NCI-H1417 treated with DMSO at 0.1 percent for 48 hours (cell line): ENCODE measurements around the gene TBX21.
"Not testable (repeated sequence)": the region's sequence is repeated elsewhere in the genome, so short reads cannot be mapped to it uniquely, and the experiment has no call there.

Experiments used
- DNase-seq: peaks from one replicate; lab custom pipeline; 2025; lab: John Stamatoyannopoulos, UW

TBX21 gene

GRCh38 chr17:47732399-47733046, 513 bp upstream of the TBX21 start:
- DNase-seq, result no peak

GRCh38 chr17:47733674-47734410, 806 bp downstream of the TBX21 start:
- DNase-seq, result no peak

DNA sequence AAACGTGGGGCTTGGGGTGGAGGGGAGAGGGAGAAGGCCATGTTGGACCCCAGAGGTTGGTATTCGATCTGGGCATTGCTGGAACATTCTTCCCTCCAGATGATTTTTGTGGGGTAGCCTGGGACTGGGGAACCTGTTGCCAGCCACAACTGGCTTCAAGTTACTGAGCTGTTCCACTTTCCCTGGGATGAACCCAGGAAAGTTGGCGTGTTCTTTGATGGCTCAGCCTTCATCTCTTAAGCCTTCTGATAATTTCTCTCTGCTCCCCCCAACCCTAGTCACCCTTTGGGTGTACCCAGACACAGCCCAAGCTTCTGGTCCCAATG, 2.1 kb downstream of the TBX21 start:
- DNase-seq, result no peak

DNA sequence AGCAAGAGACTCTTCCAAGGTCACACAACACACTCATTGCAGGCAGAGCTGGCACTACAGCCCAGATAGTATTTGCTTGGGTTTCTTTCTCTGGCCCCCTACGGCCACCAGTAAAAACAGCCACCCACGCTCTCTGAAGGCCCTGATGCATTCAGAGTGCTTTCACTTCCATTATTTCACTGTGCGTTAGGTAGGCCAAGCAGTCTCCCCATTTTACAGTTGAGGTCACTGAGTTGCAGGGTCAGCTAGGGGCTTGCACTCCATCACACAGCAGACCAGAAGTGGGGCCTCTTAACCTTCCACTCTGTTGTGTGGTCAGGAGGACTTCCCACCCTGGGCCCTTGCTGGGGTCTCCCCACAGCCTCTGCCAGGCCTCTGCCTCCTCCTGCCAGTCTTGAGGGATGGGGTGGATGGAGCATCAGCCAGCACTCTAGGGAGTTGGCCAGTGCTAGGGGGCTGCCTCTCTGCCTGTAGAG, 2.5 kb downstream of the TBX21 start:
- no peak for DNase-seq

- DNase-seq, result no peak
Measured at GRCh38 chr17:47736501-47737495, 3.8 kb downstream of the TBX21 start.

GRCh38 chr17:47738178-47738577, 5.1 kb downstream of the TBX21 start:
- DNase-seq, result no peak

DNA sequence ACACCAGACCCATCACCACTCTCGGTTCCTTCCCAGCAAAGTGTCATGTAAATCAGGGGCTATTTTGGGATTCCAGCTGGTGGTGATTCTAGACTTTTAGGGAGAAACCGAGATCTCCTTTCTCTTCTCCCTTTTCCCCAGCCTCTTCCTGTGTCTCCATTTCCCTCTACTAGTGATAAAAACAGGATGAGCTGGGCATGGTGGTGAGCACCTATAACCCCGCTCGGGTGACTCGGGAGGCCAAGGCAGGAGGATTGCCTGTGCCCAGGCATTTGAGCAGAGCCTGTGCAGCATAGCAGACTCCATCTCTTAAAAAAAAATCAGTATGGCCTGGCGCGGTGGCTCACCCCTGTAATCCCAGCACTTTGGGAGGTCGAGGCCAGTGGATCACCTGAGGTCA, 6.1 kb downstream of the TBX21 start:
- DNase-seq, result no peak

DNA sequence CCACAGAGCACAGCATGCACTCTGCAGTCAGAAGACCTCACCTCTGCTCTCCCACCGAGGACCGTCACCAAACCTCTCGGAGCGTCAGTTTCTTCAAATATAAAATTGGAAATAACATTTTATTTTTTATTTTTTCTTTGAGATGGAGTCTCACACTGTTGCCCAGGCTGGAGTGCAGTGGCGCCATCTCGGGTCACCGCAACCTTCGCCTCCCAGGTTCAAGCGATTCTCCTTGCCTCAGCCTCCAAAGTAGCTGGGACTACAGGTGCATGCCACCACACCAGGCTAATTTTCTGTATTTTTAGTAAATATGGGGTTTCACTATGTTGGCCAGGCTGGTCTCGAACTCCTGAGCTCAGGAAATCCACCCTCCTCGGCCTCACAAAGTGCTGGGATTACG, 6.9 kb downstream of the TBX21 start:
- not testable (repeated sequence) for DNase-seq

GRCh38 chr17:47741109-47741792, 8.2 kb downstream of the TBX21 start:
- DNase-seq, result no peak

DNA sequence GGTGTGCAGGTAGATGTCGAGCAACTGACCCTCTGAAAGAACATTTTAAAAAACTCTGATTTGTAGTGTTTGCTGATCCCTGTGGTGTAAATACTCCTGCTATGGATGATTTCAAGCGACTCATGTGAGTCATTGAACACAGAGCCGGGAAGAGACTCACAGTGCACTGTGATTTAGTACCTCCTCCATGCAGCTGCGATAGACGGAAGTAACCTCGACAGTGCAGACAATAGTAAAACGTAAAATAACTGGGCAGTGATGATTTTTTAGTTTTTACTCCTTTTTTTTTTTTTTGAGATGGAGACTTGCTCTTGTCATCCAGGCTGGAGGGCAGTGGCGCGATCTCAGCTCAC, 8.7 kb downstream of the TBX21 start:
- DNase-seq, result no peak

DNA sequence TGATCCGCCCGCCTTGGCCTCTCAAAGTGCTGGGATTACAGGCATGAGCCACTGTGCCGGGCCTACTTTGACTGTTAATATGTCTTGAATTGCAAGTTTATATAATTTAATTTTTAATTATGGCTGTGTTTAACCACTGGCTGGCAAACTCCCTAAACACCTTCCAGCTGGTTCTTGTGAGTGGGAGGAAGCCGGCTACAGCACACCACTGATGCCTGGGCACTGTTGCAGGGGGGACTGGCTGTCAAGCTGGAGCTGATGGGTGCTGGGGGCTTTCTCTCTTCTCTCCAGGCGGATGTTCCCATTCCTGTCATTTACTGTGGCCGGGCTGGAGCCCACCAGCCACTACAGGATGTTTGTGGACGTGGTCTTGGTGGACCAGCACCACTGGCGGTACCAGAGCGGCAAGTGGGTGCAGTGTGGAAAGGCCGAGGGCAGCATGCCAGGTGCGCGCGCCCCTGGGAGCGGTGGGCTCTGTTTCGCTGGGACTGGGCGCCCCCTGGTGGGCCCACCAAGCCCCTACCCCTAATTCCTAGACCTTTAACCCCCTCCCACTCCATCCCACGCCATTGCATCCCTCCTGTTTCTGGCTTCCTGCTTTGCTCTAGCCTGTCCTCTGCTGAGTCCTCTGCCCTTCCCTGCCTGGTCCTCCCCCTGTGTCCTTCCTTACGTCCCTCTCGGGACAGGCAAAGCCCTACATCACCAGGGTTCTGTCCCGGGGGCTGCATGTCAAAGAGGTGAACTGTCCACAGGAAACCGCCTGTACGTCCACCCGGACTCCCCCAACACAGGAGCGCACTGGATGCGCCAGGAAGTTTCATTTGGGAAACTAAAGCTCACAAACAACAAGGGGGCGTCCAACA, 9.5 kb downstream of the TBX21 start:
- no peak for DNase-seq

GRCh38 chr17:47744168-47745036, 11.4 kb downstream of the TBX21 start:
- DNase-seq, result no peak

DNA sequence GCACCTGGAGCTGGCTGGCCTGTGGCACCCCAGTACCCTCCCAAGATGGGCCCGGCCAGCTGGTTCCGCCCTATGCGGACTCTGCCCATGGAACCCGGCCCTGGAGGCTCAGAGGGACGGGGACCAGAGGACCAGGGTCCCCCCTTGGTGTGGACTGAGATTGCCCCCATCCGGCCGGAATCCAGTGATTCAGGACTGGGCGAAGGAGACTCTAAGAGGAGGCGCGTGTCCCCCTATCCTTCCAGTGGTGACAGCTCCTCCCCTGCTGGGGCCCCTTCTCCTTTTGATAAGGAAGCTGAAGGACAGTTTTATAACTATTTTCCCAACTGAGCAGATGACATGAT, 12.0 kb downstream of the TBX21 start:
- no peak for DNase-seq

DNA sequence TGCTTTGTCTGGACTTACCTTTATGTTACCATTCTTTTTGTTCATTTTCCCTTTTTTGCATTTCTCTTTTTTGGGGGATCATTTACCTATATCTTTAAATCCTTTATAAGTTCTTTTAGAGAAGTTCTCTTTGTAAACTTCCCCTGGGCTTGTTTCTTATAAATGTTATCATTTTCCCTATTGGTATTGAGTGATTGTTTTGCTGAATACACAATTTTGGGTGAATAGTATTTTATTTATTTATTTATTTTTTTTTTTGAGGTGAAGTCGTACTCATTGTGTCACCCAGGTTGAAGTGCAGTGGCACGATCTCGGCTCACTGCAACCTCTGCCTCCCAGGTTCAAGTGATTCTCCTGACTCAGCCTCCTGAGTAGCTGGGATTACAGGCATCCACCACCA, 18.4 kb downstream of the TBX21 start:
- no peak for DNase-seq

DNA sequence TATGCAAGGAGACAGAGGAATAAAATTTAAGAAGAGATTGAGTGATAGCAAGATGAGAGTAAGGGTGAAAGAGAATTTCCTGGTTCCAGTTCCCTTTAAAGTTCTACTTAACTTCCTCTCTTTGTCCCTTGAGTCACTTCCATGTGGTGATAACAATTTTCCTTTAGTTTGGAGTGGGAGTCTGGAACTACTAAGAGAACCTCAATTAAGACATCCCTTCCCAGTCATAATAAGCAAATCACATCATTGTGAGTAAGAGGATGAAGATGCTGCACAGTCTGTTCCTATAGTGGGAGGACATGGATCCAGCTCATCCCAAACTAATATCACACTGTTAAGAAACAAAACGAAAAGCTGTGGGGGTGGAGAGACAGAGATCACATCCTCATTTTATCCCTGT, 24.4 kb downstream of the TBX21 start:
- no peak for DNase-seq

DNA sequence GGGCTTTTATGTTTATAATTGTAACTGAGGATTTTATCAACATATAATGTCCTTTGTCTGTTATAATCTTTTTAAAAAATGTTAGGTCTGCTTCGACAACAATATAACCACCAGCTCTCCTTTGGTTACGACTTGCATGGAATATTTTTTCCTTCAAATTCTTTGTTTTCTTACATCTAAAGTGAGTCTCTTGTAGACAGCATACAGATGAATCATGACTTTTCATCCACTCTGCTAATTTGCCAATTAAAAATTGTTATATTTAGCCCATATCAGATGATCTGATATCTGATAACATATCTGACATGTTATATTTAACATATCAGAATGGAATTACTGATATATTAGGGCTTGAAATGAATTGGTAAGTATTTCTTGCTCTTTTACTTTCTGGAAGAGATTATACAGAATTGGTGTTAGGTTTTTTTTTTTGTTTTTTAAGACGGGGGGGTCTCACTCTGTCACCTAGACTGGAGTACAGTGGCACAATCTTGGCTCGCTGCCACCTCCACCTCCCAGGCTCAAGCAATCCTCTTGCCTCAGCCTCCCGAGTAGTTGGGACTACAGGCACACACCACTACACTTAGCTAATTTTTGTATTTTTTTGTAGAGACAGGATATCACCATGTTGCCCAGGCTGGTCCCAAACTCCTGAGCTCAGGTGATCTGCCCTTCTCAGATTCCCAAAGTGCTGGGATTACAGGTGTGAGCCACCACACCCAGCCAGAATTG, 27.5 kb downstream of the TBX21 start:
- no peak for DNase-seq

DNA sequence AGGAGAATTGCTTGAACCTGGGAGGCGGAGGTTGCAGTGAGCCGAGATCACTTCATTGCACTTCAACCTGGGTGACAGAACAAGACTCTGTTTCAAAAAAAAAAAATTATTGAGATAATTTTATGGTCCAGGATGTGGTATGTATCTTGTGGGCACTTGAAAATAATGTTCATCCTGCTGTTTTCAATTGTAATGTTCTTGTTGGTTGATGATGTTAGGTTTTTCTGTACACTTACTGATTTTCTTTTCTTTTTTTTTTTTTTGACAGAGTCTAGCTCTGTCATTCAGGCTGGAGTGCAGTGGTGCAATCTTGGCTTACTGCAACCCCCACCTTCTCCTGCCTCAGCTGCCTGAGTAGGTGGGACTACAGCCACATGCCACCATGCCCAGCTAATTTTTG, 29.7 kb downstream of the TBX21 start:
- no peak for DNase-seq

DNA sequence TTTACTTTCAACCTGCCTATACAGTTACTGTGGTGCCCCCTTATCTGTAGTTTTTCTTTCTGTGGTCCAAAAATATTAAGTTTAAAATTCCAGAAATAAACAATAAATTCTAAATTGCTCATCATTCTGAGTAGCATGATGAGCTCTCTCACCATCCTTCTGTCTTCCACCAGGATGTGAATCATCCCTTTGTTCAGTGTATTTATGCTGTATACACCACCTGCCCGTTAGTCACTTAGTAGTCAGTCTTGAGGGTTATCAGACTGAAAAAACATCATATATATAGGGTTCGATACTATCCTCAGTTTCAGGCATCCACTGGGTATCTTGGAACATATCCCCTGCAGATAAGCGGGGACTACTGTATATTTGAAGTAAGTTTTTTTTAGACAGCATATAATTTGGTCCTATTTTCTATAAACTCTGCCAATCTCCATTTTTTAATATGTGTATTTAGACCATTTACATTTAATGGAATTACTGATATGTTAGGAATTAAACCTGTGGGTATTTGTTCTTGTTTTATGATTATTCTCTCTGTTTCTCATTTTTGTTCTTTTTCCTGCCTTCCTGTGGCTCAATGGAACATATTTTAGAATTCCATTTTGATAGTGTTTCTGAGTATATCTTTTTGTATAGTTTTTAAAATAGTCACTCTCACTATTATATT, 31.0 kb downstream of the TBX21 start:
- DNase-seq, result no peak

DNA sequence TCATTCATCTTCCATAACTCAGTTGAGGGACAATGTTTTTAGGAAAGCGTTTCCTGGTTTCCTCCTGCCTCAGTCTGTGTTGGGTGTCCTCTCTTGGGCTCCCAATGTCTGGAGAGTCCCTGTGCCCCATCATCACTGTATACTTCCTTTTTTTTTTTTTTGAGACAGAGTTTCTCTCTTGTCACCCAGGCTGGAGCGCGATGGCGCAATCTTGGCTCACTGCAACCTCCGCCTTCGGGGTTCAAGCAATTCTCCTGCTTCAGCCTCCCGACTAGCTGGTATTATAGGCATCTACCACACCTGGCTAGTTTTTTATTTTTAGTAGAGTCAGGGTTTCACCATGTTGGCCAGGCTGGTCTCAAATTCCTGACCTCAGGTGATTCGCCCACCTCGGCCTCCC, 40.6 kb downstream of the TBX21 start:
- not testable (repeated sequence) for DNase-seq
